Measurements from ENCODE around the gene STK11. TPM values are rescaled to one million over a fixed set of nuclear protein-coding genes. Genes with fewer than 3 reads are reported as not detected.

Gene STK11
- total RNA-seq, 1 donor from 2014 or later, result 113 TPM

- peak; percentile 86 for DNase-seq (ENCODE audit: low read depth)
Observed at GRCh38 chr19:1260749-1261537, 55.4 kb downstream of the STK11 start.

GRCh38 chr19:1261538-1261797, 55.9 kb downstream of the STK11 start:
- DNase-seq (ENCODE audit: low read depth), result no peak

GRCh38 chr19:1261798-1262622, 56.4 kb downstream of the STK11 start:
- DNase-seq (ENCODE audit: low read depth), result peak; percentile 65

GRCh38 chr19:1262623-1263123, 57.1 kb downstream of the STK11 start:
- no peak for DNase-seq (ENCODE audit: low read depth)

- DNase-seq (ENCODE audit: low read depth), result no peak
Observed at GRCh38 chr19:1263188-1263587, 57.6 kb downstream of the STK11 start.

- peak; percentile 72 for DNase-seq (ENCODE audit: low read depth)
Observed at GRCh38 chr19:1264801-1265614, 59.4 kb downstream of the STK11 start.

GRCh38 chr19:1265615-1266128, 60.1 kb downstream of the STK11 start:
- no peak for DNase-seq (ENCODE audit: low read depth)

GRCh38 chr19:1266129-1266915, 60.7 kb downstream of the STK11 start:
- DNase-seq (ENCODE audit: low read depth), result no peak

GRCh38 chr19:1266916-1267476, 61.4 kb downstream of the STK11 start:
- DNase-seq (ENCODE audit: low read depth), result no peak

- DNase-seq (ENCODE audit: low read depth), result no peak
Observed at GRCh38 chr19:1267477-1268225, 62.1 kb downstream of the STK11 start.

- no peak for DNase-seq (ENCODE audit: low read depth)
Observed at GRCh38 chr19:1268226-1269064, 62.9 kb downstream of the STK11 start.

- peak; percentile 94 for DNase-seq (ENCODE audit: low read depth)
Observed at GRCh38 chr19:1269065-1269477, 63.5 kb downstream of the STK11 start, which contains the start of gene CIRBP. Gene CIRBP (plus strand): TSS chr19:1269332. CDS start chr19:1270934, 1,602 bp downstream.

- DNase-seq (ENCODE audit: low read depth), result peak; percentile 78
Observed at GRCh38 chr19:1269478-1270212, 64.1 kb downstream of the STK11 start.

- DNase-seq (ENCODE audit: low read depth), result peak; percentile 29
Observed at GRCh38 chr19:1270213-1270853, 64.8 kb downstream of the STK11 start.

GRCh38 chr19:1270854-1271527, 65.4 kb downstream of the STK11 start:
- no peak for DNase-seq (ENCODE audit: low read depth)

GRCh38 chr19:1271528-1272422, 66.2 kb downstream of the STK11 start:
- no peak for DNase-seq (ENCODE audit: low read depth)
